Body of pancreas (tissue), 4 donors: ENCODE data around the gene TPD52L2. TPM values are rescaled to one million over a fixed set of nuclear protein-coding genes. Genes with fewer than 3 reads are reported as not detected.

Experiments
- ATAC-seq: fragments of 150-250 bp; one replicate; pipeline ENCODE4 v1.9.1; 2016
- DNase-seq, 4 donors: peaks; one replicate each; pipeline ENCODE4 v3.0.0-alpha.2; 2019
- H3K27ac ChIP-seq, 4 donors: fragments of 200-600 bp; sonication (generic); 1 replicate in 3 of 4; 2 replicates in 1 of 4; pipeline versions ENCODE4 v1.5.1 to v1.6.1; 2016 to 2019; ENCODE audit warnings: mild to moderate bottlenecking in 1 of 4, mixed read lengths in 1 of 4, moderate library complexity in 1 of 4
- H3K27me3 ChIP-seq, 2 donors: fragments of 200-600 bp; sonication (generic); one replicate each; pipeline ENCODE4 v1.6.0; 2016; ENCODE audit warnings: mild to moderate bottlenecking in 1 of 2
- H3K36me3 ChIP-seq, 2 donors: fragments of 200-600 bp; sonication (generic); replicated peaks in 1 of 2; 2 replicates each; pipeline ENCODE4 v1.5.1; 2016; ENCODE audit warnings: low read depth in 2 of 2; ENCODE audit not compliant: insufficient read depth in 1 of 2
- H3K4me1 ChIP-seq: fragments of 200-600 bp; sonication (generic); one replicate; pipeline ENCODE4 v1.6.0; 2016
- H3K4me3 ChIP-seq, 2 donors: fragments of 200-600 bp; sonication (generic); 1 replicate in 1 of 2; 2 replicates in 1 of 2; pipeline ENCODE4 v1.5.1; 2016 to 2019
- H3K9me3 ChIP-seq, 3 donors: fragments of 200-600 bp; sonication (generic); 1 replicate in 2 of 3; 2 replicates in 1 of 3; pipeline ENCODE4 v1.5.1; 2016
- POLR2A ChIP-seq, 3 donors: fragments of 450-650 bp; IDR thresholded peaks; one replicate each; pipeline ENCODE4 v1.6.1; 2016; ENCODE audit warnings: antibody characterized with exemption in 3 of 3, mild to moderate bottlenecking in 2 of 3
- WGBS, 2 donors: methylation state at CpG; one replicate each; pipeline ENCODE4 v1.1.5; 2017; 5-methylcytosine and 5-hydroxymethylcytosine counted together
- intact Hi-C: fragments of 100-400 bp; cut with DNase I; formaldehyde crosslinking; loops from one replicate; pipeline ENCODE4 v1.15.1; 2023
- total RNA-seq, 2 donors: library from RNA; depleted of rRNA; stranded (reverse); fragments of >200 nt; gene quantifications; one replicate each; pipeline ENCODE4 v1.1.0, GENCODE V29; 2016
- TF ChIP-seq, protein P1 (sequence below), 7 experiments: fragments of 450-650 bp in 4 of 7; fragments of 200-600 bp in 3 of 7; sonication (generic) in 3 of 7; IDR thresholded peaks; one replicate each; pipeline ENCODE4 v1.5.1; 2016 to 2019; ENCODE audit warnings: antibody characterized with exemption in 7 of 7

TPD52L2 gene
- total RNA-seq, 2 donors from 2014 or later, result 31.4 to 47.1 TPM

- peak in 1 of 4 donors; percentile 6 for DNase-seq
- 88 to 92% methylated on average over 11 to 35 of the region's 37 CpGs for WGBS, 2 donors
- ATAC-seq, result no peak
- H3K9me3 ChIP-seq, result no peaks in the 10 kb centered on the region
- H3K4me1 ChIP-seq, result no peaks in the 10 kb centered on the region
- no peak for TF ChIP-seq POLR2A (IDR thresholded peaks at IDR 0.05)
- TF ChIP-seq, protein P1, sequence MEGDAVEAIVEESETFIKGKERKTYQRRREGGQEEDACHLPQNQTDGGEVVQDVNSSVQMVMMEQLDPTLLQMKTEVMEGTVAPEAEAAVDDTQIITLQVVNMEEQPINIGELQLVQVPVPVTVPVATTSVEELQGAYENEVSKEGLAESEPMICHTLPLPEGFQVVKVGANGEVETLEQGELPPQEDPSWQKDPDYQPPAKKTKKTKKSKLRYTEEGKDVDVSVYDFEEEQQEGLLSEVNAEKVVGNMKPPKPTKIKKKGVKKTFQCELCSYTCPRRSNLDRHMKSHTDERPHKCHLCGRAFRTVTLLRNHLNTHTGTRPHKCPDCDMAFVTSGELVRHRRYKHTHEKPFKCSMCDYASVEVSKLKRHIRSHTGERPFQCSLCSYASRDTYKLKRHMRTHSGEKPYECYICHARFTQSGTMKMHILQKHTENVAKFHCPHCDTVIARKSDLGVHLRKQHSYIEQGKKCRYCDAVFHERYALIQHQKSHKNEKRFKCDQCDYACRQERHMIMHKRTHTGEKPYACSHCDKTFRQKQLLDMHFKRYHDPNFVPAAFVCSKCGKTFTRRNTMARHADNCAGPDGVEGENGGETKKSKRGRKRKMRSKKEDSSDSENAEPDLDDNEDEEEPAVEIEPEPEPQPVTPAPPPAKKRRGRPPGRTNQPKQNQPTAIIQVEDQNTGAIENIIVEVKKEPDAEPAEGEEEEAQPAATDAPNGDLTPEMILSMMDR (IDR thresholded peaks at IDR 0.05), result no peak
- H3K27me3 ChIP-seq, result no peaks in the 10 kb centered on the region
- H3K27ac ChIP-seq, result no peak overlapping the region
- intact Hi-C loops, result no loop called here
- peaks cover 19 to 35% of the 10 kb centered on the region in 2 donors for H3K36me3 ChIP-seq
- no peak overlapping the region for H3K4me3 ChIP-seq
Observed at GRCh38 chr20:63930971-63931553, 66.0 kb downstream of the TPD52L2 start.

- Histone ChIP-seq H3K27me3 (no peaks in the 10 kb centered on the region), H3K4me1 (no peaks in the 10 kb centered on the region), H3K4me3 (no peak overlapping the region), H3K27ac (no peak overlapping the region), H3K9me3 (no peaks in the 10 kb centered on the region), H3K36me3 (peaks cover 19 to 35% of the 10 kb centered on the region in 2 donors)
- intact Hi-C loops, result no loop called here
- TF ChIP-seq, protein P1 (IDR thresholded peaks at IDR 0.05), result no peak
- no peak for TF ChIP-seq POLR2A (IDR thresholded peaks at IDR 0.05)
- 95 to 97% methylated on average over 8 to 15 of the region's 19 CpGs for WGBS, 2 donors
- no peak for DNase-seq
- no peak for ATAC-seq
Observed at GRCh38 chr20:63931735-63932134, 66.7 kb downstream of the TPD52L2 start.

DNA sequence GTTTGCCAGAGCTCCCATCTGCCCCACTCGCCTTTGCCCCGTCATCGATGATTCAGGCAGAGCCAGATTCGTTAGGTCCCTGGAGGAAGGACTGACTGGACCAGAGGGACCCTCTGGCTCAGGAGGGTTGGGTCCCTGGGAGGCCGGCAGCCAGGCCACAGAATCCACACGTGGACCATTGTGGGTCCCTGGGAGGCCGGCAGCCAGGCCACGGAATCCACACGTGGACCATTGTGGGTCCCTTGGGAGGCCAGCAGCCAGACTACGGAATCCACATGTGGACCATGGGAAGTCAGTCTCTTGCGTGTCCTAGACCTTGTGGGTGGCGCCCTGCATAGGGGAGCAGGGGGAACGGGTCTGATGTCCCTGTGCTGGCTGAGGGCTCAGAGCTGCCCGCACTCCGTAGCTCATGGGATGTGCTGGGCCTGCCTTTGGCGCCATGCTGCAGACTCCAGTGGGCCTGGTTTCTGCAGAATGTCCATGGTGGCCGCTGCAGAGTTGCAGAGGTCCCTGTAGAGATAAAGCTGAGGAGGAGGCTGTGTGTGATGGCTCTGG is 67.6 kb downstream of the TPD52L2 start:
- Histone ChIP-seq H3K27me3 (no peaks in the 10 kb centered on the region), H3K4me3 (no peak overlapping the region), H3K9me3 (no peaks in the 10 kb centered on the region), H3K4me1 (no peaks in the 10 kb centered on the region), H3K36me3 (peaks cover 19 to 35% of the 10 kb centered on the region in 2 donors), H3K27ac (no peak overlapping the region)
- WGBS, 2 donors, result 87 to 100% methylated on average over 4 to 17 of the region's 17 CpGs
- intact Hi-C loops, result no loop called here
- TF ChIP-seq POLR2A (IDR thresholded peaks at IDR 0.05), result no peak
- TF ChIP-seq, protein P1 (IDR thresholded peaks at IDR 0.05), result no peak
- ATAC-seq (no peak), DNase-seq (no peak)

DNA sequence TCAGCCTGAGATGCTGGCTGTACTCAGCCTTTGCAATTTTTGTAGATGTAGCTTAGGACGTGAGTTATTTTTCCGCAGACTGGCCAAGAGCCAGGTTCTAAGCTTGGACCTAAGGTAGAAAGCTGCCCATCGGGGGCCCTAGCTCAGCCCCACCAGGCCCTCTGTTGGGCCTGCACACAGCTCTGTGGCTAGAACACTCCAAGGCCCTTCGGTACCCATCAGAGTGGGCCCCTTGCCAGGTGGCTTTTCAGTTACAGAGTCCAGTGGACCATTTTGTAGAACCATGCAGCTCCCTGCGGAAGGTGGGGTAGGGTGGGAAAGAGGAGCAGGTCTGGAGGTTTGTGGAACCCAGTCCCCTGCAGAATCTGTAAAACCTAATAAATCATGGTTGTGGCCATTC is 68.6 kb downstream of the TPD52L2 start:
- H3K27me3 ChIP-seq, result no peaks in the 10 kb centered on the region
- no peak overlapping the region for H3K4me3 ChIP-seq
- DNase-seq (peak in 1 of 4 donors; percentile 16), ATAC-seq (no peak)
- 83 to 85% methylated on average over 2 to 5 of the region's 5 CpGs for WGBS, 2 donors
- H3K4me1 ChIP-seq, result no peaks in the 10 kb centered on the region
- intact Hi-C loops, result no loop called here
- peaks cover 16 to 29% of the 10 kb centered on the region in 2 donors for H3K36me3 ChIP-seq
- TF ChIP-seq, protein P1 (IDR thresholded peaks at IDR 0.05), result no peak
- TF ChIP-seq POLR2A (IDR thresholded peaks at IDR 0.05), result no peak
- no peaks in the 10 kb centered on the region for H3K9me3 ChIP-seq
- H3K27ac ChIP-seq, result no peak overlapping the region
